HG03108 (cell line): Measurements from ENCODE around the gene UBA52.

Experiments used
- ATAC-seq: cut with Tn5 transposase; IDR thresholded peaks from one replicate; pipeline ENCODE4 v1.9.1; 2021; ENCODE audit warnings: moderate library complexity; ENCODE audit not compliant: unreplicated experiment

The UBA52 gene

DNA sequence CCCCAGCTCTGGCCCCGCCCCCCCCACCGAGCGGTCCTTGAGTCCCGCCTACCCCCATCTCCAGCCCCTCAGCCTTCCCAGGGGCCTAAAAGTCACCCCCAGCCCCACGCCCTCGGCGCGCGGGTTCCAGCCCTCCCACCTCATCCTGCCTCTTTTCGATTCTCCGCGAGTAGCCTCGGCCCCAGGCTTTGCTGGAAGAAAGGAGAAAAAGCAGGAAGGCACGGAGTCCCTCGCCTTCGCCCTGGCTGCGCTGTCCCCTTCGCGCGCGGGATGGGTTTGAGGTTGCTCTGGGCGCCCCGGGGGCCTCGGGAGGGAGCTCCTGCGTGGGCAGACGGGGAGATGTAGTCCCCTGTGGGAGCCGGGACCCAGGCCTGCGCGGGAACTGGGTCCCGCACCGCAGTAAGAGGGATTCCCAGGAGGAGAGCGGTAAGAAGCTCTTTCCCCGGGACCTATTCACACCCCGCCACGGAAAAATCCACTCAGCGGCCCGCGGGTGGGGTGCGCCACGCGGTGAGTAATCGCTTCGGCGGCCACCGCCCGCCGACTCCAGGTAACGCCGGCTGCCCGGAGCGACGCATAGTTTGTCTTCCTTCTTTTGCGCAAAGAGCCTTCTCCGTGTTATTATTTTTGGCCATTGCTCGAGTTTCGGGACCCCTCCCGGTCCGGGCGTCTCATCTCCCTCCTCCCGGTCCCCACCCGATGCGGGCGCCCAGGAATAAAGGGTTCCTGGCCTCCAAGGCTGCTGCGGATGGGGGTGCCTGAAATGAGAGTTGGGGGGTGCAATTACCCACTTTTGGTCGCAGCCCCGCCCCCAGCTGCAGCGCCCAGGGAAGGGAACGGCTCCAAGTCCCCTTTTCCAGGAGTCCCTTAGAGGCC is 35.8 kb downstream of the UBA52 start:
- ATAC-seq = no peak

DNA sequence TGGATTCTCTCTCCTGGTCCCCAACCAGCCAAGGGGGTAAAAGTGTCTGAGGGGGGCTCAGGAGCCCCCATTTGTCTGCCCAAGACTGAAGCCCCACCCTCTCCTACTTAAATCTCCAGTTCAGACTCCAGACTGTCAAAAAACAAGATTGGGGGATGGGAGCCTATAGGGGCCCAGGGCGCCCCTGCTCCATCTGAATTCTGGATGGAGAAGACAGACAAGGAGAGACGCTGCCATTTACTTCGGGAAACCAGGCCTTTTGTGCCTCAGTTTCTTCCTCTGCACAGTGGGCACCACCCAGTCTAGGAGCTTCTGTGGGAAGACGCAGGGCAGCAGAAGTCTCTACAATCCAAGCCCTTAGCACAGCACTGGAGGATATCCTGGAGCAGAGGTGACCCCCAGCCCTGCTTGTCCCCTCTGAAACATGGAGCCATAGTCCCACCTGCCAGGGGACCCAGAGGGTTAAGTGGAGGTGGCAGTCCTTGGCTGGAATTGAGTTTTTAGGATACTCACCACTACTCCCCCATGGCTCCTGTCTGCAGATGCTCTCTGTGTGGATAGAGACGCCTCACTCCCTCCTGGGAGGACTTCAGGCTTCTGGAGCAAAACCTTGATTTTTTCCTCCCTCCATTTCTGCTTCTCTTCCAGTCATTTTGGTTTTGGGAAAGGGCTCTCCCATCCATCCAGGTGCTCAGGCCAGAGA is 36.6 kb downstream of the UBA52 start:
- no peak for ATAC-seq

DNA sequence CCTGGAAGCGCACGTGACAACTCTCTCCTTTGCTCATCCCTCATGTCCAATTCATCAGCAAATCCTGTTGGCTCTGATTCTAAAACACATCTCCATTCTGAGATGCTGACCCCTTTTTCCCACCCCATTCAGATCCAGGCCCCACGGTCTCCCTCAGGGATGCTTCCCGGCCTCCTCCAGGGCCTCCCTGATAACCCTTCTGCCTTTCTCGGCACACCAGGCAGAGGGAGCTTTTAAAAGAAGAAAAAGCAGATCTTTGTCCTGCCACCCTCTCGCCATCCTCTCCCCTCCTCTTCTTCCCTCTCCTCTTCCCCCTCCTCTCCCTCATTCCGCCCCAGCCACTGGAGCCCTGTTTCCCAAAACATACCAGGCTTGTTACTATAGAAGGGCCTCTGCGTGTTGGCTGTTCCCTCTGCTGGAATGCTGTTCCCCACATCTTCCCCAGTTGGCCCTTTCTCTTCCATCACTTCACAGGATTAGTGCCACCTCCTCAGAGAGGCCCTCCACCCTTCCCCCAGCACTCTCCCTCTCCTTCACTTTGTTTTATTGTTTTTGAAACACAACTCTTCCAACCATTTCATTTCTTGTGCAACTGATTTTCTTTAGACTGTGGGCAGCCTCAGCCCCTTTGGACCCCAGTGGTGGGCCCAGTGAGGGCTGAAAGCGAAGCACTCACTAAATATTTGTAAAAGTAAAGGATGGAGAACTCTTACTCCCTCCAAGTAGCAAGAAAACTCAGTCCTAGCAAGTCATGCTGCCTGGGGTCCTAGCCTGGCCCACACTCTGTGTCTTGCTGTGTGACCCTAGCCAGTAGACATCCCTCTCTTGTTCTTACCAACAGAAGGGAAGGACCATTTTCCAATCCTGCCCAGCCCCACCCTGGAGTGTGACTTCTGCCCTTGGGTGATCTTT is 37.4 kb downstream of the UBA52 start:
- no peak for ATAC-seq

DNA sequence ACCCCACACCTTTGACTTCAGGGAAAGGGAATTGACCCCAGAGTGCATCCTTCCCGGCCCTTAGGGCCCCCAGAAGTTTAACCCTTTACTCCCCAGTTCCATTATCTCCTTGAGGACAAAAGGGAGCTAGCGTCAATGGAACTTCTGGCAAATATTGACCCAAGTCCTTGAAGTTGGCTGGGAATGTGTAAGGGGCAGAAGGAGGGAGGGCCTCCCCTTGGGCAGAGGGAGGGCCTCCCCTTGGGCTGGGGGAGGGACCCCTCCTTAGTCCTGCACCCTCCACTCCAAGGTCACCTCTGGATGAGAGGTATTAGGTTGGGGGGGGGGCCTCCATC is 38.0 kb downstream of the UBA52 start:
- no peak for ATAC-seq

DNA sequence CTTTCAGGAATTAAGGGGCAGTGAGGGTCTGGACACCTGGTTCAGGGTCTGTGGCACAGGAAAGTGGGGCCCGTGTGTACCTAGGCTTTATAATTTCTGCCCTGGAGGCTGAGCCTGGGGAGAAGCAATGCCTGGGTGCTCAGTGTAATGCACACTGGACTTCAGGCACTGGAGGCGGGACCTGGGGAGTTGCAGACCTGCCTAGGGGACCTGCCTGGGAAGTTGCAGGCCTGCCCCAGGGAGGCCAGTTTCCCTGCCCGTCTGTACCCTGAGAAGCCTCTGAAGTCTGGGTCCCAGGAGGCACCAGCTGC is 38.5 kb downstream of the UBA52 start:
- no peak for ATAC-seq

DNA sequence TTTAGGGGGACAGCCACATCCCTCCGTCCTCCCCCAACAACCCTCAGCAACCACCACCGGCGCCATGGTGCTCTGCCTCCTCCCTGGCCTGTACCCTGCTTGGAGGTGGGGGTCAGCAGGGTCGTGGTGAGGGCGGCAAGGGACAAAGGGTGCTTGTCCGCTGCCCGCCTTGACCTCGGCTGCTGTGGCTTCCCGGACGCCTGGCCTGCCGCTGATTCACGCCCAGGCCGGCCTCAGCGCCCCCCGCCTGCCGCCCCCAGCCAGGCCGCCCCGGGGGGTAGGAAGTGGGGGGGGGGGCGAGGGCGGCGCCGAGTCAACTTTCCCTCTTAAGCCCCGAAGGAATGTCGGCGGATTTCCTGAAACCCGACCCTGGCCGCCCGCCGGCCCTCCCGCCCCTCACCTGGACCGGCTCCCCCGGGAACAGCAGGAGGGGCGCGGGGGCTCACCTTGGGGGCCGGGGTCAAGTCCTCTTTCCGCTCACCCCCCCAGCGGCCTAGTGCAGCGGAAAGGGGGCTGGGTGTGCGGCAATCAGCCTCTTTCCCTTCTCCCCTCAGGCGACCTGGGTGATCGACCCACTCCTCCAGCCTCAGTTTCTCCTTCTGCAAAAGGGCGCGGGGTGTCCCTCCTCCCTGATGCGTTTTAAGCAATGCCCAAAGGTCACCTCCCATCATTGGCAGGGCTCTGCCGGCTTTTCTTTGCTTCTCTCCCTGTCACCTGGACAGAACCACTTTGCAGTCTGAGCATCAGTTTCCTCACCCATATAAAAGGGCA is 39.1 kb downstream of the UBA52 start:
- ATAC-seq = no peak

DNA sequence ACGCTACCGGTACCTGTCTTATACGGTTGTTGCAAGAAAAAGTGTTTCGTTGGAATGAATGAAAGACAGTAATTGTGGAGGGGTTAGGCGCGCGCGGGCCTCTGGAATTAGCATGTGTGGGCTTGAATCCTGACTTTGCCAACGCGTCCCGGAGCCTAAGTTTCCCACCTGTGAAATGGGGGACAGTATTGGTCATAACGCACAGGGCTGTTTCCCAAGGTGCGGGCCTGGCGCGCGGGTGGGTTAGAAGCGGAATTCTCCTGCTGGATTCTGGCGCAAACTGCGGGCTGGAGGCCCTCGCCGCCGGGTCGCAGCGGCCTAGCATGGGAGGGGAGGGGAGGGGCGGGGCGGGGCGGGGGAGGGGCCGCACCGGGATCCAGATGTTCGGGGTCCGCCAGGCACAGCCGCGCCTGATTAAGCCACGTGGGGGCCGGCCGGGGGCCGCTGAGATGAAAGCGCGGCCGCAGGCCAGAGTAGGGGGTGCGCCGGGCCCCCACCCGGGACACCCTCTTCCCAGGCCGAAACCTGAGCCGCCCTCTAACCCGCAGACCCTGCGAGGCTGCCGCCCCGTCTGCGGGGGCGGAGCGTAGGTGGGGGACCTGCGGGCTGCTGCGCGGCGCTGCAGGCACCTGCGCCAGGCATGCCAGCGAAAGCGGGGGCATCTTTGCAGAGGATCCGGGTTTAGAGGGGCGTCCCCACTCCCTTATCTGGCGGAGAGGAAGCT is 39.8 kb downstream of the UBA52 start:
- ATAC-seq = no peak

DNA sequence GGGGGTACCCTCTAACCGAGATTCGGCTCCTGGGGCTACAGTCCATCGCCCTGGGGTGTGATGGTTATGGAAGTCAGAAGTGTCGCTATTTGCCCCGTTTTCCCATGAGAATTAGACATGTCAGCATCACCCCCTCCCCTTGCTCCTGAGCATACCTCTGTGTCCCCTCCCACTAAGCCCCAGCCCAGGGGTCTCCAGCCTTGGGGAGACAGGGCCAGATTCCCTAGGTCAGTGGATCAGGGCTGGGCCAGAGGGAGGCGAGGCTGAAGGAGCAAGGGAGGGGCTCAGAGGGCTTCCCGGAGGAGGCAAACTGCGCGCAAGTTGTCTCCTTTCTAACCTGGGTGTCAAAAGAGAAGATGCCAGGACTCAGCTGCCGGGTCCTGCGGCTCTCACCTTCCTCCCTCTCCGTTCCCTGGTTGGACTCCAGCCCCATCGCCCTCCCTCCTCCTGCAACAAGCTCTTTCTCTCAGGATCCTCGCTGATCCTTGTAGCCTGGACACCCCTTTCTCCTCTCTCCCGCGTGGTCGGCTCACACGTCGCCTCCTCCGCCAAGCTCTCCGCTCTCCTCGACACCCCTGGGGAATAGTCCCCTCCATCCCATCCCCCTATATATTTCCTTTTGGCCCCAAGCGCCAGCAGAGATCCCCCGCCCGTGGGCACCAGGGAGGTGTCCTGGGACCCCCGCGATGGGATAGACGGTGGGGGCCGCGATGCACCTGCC is 40.6 kb downstream of the UBA52 start:
- ATAC-seq = no peak

DNA sequence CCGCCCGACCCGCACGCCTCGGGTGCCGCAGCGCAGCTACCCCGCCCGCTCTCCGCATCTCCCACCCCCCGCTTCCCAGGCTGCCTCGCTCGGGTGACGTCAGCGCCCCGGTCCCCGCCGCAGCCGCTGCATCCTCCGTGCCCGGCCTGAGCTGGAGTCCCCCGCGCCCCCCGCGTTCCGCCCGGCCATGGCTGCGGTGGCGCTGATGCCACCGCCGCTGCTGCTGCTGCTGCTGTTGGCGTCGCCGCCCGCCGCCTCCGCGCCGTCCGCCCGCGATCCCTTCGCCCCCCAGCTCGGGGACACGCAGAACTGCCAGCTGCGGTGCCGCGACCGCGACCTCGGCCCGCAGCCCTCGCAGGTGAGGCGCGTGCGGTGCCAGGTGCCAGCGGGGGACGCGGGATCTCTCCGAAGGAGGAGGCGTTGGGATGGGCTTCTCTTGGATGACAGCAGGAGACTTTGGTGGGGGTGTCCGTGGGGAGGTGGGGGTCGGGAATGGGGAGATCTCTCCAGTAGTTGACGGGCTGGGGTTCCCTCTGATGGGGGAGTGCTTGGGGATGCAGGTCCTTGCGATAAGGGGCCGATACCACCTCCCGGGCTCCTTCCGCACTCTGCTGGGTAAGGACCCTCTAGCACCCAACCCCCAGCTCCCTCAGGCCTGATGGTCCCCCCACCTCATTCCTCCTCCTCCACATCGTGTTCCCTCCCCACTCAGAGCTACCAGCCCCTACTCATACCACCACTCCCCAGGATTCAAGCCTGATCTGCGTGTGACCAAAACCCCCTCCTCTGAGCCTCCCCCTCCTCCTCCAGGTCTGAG is 41.3 kb downstream of the UBA52 start, which contains the start of gene TMEM59L:
Gene TMEM59L, plus strand, starts transcription at position 99 of the 817 bp plus-strand sequence. Its CDS starts 89 bp downstream, at position 188.
- no peak for ATAC-seq

DNA sequence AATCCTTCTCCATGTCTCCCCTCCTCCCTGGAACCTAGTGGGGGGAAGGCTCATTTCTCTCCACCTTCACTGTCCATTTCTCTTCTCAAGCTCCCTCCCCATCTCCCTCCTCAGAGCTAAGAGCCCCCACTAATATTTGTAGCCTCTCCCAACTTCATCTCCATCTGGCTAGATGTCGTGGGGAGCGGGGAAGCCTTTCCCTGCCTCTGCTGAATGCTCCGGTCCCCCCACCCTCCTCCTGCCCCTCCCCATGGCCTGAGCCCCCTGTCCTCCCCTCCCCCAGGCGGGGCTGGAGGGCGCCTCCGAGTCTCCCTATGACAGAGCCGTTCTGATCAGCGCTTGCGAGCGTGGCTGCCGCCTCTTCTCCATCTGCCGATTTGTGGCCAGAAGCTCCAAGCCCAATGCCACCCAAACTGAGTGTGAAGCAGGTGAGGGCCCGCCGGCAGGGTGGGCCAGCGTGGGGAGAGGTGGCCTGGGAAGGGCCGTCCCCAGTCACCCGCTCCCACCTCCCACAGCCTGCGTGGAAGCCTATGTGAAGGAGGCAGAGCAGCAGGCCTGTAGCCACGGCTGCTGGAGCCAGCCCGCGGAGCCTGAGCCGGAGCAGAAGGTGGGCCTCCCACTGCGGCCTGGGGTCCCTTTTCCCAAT is 42.1 kb downstream of the UBA52 start:
- ATAC-seq = no peak

DNA sequence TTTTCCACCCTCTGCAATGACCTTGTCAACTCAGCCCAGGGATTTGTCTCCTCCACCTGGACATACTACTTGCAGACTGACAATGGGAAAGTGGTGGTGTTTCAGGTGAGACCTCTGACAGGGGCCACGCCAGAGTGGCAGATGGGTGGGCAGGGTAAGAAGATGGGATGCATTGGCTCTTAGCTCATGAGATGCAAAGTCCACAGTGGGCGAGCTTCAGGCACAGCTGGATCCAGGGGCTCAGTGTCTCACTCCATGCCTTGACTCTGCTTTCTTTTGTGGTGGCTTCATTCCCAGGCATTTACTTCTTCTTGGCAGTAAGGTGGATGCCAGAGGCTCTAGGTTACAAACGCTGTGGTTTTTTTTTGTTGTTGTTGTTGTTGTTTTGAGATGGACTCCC is 44.4 kb downstream of the UBA52 start:
- ATAC-seq = no peak

DNA sequence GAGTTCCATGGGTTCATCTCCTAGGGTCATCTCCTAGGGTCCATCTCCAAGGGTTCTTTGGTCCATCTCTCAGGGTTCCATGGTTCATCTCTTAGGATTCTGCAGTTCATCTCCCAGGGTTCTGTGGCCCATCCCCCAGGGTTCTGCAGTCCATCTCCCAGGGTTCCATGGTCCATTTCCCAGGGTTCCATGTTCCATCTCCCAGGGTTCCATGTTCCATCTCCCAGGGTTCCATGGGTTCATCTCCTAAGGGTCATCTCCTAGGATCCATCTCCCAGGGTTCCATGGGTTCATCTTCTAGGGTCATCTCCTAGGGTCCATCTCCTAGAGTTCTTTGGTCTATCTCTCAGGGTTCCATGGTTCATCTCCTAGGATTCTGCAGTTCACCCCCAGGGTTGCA is 45.9 kb downstream of the UBA52 start:
- no peak for ATAC-seq

DNA sequence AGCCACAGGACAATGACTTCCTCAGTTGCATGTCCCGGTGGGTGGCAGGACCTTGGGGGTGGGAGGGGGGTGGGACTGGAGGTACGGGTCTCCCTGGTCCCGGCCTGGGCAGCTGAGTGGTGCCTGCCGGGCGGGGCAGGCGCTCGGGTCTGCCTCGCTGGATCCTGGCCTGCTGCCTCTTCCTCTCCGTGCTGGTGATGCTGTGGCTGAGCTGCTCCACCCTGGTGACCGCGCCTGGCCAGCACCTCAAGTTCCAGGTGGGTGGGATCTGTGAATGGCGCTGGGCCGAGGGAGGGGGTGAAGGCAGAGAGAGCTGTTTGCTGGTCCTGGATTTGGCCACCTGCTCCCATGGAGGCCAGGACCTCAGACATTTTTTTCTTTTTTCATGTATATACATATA is 46.6 kb downstream of the UBA52 start:
- ATAC-seq = no peak

DNA sequence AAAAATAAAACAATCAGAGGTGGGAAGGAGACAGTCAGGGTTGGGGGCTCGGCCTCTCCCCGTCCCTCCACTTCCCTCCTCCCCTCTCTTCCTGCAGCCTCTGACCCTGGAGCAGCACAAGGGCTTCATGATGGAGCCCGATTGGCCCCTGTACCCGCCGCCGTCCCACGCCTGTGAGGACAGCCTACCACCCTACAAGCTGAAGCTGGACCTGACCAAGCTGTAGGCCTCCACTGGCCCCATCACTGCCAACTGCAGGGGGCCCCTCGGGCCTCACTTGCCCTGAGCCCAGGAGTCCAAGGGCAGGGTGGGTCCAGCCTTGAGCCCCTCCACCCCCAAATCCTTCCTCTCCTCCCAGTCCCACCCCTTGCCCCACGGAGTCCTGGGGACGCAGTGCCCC is 48.7 kb downstream of the UBA52 start:
- no peak for ATAC-seq

DNA sequence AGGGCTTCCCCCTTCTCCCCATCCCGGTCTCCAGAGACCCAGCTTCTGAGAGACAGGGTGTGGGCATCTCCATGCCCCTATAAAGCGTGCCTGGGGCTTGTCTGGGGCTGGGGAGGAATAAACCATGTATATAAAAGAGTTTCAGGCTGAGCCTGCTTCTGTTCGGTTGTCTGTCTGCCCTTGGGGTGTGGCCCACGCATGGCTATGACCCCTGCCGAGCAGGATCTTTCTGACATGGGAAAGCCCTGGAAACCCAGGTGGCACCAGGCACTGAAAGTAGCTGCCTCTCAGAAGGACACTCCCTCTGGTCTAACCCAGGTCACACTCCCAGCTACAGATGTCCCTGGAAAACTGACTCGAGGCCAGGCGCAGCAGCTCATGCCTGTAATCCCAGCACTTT is 49.2 kb downstream of the UBA52 start:
- ATAC-seq = no peak

DNA sequence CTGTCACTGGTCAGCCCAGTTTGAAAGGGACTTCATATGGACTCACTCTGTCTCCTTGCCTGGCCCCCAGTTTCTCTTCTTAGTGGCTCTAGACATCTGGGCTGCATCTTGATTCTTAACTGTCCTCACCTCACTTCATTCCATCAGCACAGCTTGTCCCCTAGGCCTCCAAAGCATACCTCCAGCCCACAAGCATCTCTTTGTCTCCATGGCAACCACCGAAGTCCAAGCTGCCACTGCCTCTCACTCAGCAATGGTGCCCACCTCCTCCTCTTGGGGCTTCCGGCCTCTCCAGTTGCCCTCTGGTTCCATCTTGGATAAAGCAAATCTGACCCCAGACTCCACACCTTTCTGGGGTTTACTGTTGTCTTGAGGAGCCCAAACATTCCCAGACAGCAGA is 55.2 kb downstream of the UBA52 start:
- no peak for ATAC-seq
